Measurements from ENCODE around the gene PCDHB10. TPM values are rescaled to one million over a fixed set of nuclear protein-coding genes. Genes with fewer than 3 reads are reported as not detected.
"Not testable (repeated sequence)": the region's sequence is repeated elsewhere in the genome, so short reads cannot be mapped to it uniquely, and the experiment has no call there.

PCDHB10 gene
- polyA plus RNA-seq, 1 donor (not counting 4 experiments of a cell fraction or from before 2014, with no cell fraction given), result 0.07 TPM

DNA sequence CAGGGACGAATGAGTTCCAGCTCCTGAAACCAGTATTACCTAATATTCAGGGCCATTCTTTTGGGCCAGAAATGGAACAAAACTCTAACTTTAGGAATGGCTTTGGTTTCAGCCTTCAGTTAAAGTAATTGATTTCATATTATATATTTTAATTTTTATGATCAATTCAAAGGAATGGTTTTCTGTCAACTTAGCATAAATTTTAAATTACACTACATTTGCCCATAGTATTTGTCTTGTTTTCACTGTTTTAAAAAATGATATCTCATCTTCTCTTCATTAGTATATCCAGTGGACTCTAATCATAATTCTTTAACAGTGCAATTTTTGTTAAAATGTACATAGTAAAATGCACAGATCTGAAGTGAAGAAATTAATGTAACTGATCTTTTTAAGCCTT lies 11.8 kb upstream of the PCDHB10 start:
- dilution Hi-C loops (cut with MboI; ENCODE audit: extremely low pct_ligation_motif_present, low sequenced_read_pairs), result no loop called here
- Histone ChIP-seq H3K79me2 (ENCODE audit: control insufficient read depth, insufficient read depth, low read length) (no peaks in the 10 kb centered on the region), H3K9ac (ENCODE audit: control insufficient read depth, extremely low read depth, insufficient read depth, low read length) (no peak overlapping the region), H3K9me3 (ENCODE audit: control insufficient read depth, low read depth, low read length) (no peaks in the 10 kb centered on the region), H3K27ac (ENCODE audit: control insufficient read depth, insufficient read depth, low read length) (no peak overlapping the region), H3K4me3 (ENCODE audit: control insufficient read depth in 2 of 3, extremely low read depth in 1 of 3, insufficient read depth in 2 of 3, low read depth in 1 of 3, low read length in 3 of 3) (no peak overlapping the region), H3K9me1 (ENCODE audit: control insufficient read depth, extremely low read depth, insufficient read depth, low read length) (no peaks in the 10 kb centered on the region), H3K36me3 (ENCODE audit: control insufficient read depth in 2 of 2, extremely low read depth in 1 of 2, insufficient read depth in 2 of 2, low read length in 2 of 2) (no peaks in the 10 kb centered on the region), H3K4me2 (ENCODE audit: control insufficient read depth, extremely low read depth, insufficient read depth, low read depth, low read length) (no peak overlapping the region), H2AFZ (ENCODE audit: control insufficient read depth, low read length) (no peak overlapping the region), H4K20me1 (ENCODE audit: control insufficient read depth, extremely low read depth, insufficient read depth, low read length) (no peaks in the 10 kb centered on the region), H3K4me1 (ENCODE audit: control insufficient read depth, extremely low read depth, insufficient read depth, low read length) (no peaks in the 10 kb centered on the region), H3K27me3 (ENCODE audit: control insufficient read depth, extremely low read depth, insufficient read depth, low read length) (no peaks in the 10 kb centered on the region)
- no peak for FAIRE-seq
- TF ChIP-seq EZH2 (IDR thresholded peaks at IDR 0.05; ENCODE audit: low read length) (no peak), CTCF (optimal IDR thresholded peaks at IDR 0.05 in 1 of 3, IDR thresholded peaks at IDR 0.05 in 1 of 3, conservative IDR thresholded peaks at IDR 0.05 in 1 of 3; ENCODE audit: extremely low read depth in 1 of 3, insufficient read depth in 2 of 3, low read length in 3 of 3) (no peak)
- DNase-seq (ENCODE audit: low read depth, low spot score), result no peak

GRCh38 chr5:141182248-141182647 lies 9.9 kb upstream of the PCDHB10 start, which contains the start of gene PCDHB16:
PCDHB16 (plus strand) TSS chr5:141182387; CDS start chr5:141182560, 173 bp downstream.
- Histone ChIP-seq H3K9ac (ENCODE audit: control insufficient read depth, extremely low read depth, insufficient read depth, low read length) (no peak within 1 kb of the TSS), H3K4me1 (ENCODE audit: control insufficient read depth, extremely low read depth, insufficient read depth, low read length) (no peaks in the 10 kb centered on the region), H3K79me2 (ENCODE audit: control insufficient read depth, insufficient read depth, low read length) (no peaks in the 10 kb centered on the region), H3K4me3 (ENCODE audit: control insufficient read depth in 2 of 3, extremely low read depth in 1 of 3, insufficient read depth in 2 of 3, low read depth in 1 of 3, low read length in 3 of 3) (no peak within 1 kb of the TSS), H4K20me1 (ENCODE audit: control insufficient read depth, extremely low read depth, insufficient read depth, low read length) (no peaks in the 10 kb centered on the region), H2AFZ (ENCODE audit: control insufficient read depth, low read length) (no peak within 1 kb of the TSS), H3K4me2 (ENCODE audit: control insufficient read depth, extremely low read depth, insufficient read depth, low read depth, low read length) (no peak within 1 kb of the TSS), H3K9me1 (ENCODE audit: control insufficient read depth, extremely low read depth, insufficient read depth, low read length) (no peaks in the 10 kb centered on the region), H3K36me3 (ENCODE audit: control insufficient read depth in 2 of 2, extremely low read depth in 1 of 2, insufficient read depth in 2 of 2, low read length in 2 of 2) (no peaks in the 10 kb centered on the region), H3K9me3 (ENCODE audit: control insufficient read depth, low read depth, low read length) (no peaks in the 10 kb centered on the region), H3K27ac (ENCODE audit: control insufficient read depth, insufficient read depth, low read length) (no peak within 1 kb of the TSS), H3K27me3 (ENCODE audit: control insufficient read depth, extremely low read depth, insufficient read depth, low read length) (no peaks in the 10 kb centered on the region)
- FAIRE-seq (no peak), DNase-seq (ENCODE audit: low read depth, low spot score) (no peak)
- dilution Hi-C loops (cut with MboI; ENCODE audit: extremely low pct_ligation_motif_present, low sequenced_read_pairs), result no loop called here
- peak in 1 of 3 experiments; percentile 11 for TF ChIP-seq CTCF (optimal IDR thresholded peaks at IDR 0.05 in 1 of 3, IDR thresholded peaks at IDR 0.05 in 1 of 3, conservative IDR thresholded peaks at IDR 0.05 in 1 of 3; ENCODE audit: extremely low read depth in 1 of 3, insufficient read depth in 2 of 3, low read length in 3 of 3)
- no peak for TF ChIP-seq EZH2 (IDR thresholded peaks at IDR 0.05; ENCODE audit: low read length)

DNA sequence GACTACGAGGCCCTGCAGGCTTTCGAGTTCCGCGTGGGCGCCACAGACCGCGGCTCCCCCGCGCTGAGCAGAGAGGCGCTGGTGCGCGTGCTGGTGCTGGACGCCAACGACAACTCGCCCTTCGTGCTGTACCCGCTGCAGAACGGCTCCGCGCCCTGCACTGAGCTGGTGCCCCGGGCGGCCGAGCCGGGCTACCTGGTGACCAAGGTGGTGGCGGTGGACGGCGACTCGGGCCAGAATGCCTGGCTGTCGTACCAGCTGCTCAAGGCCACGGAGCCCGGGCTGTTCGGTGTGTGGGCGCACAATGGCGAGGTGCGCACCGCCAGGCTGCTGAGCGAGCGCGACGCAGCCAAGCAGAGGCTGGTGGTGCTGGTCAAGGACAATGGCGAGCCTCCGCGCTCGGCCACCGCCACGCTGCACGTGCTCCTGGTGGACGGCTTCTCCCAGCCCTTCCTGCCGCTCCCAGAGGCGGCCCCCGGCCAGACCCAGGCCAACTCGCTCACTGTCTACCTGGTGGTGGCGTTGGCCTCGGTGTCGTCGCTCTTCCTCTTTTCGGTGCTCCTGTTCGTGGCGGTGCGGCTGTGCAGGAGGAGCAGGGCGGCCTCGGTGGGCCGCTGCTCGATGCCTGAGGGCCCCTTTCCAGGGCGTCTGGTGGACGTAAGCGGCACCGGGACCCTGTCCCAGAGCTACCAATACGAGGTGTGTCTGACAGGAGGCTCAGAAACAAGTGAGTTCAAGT lies 7.9 kb upstream of the PCDHB10 start:
- dilution Hi-C loops (cut with MboI; ENCODE audit: extremely low pct_ligation_motif_present, low sequenced_read_pairs); H3K27ac ChIP-seq (ENCODE audit: control insufficient read depth, insufficient read depth, low read length); H4K20me1 ChIP-seq (ENCODE audit: control insufficient read depth, extremely low read depth, insufficient read depth, low read length); H3K4me2 ChIP-seq (ENCODE audit: control insufficient read depth, extremely low read depth, insufficient read depth, low read depth, low read length); H3K36me3 ChIP-seq (ENCODE audit: control insufficient read depth in 2 of 2, extremely low read depth in 1 of 2, insufficient read depth in 2 of 2, low read length in 2 of 2); DNase-seq (ENCODE audit: low read depth, low spot score); H3K4me1 ChIP-seq (ENCODE audit: control insufficient read depth, extremely low read depth, insufficient read depth, low read length); H3K27me3 ChIP-seq (ENCODE audit: control insufficient read depth, extremely low read depth, insufficient read depth, low read length); FAIRE-seq; H2AFZ ChIP-seq (ENCODE audit: control insufficient read depth, low read length); H3K9me1 ChIP-seq (ENCODE audit: control insufficient read depth, extremely low read depth, insufficient read depth, low read length); H3K79me2 ChIP-seq (ENCODE audit: control insufficient read depth, insufficient read depth, low read length); H3K9ac ChIP-seq (ENCODE audit: control insufficient read depth, extremely low read depth, insufficient read depth, low read length); H3K4me3 ChIP-seq (ENCODE audit: control insufficient read depth in 2 of 3, extremely low read depth in 1 of 3, insufficient read depth in 2 of 3, low read depth in 1 of 3, low read length in 3 of 3); H3K9me3 ChIP-seq (ENCODE audit: control insufficient read depth, low read depth, low read length): not testable (repeated sequence)
